Measurements from ENCODE around the gene FBXW11. TPM values are rescaled to one million over a fixed set of nuclear protein-coding genes. Genes with fewer than 3 reads are reported as not detected.

Gene FBXW11
- total and polyA plus RNA-seq, 2 of the 8 experiments (the other 6 are each of a cell fraction or from before 2014, with no cell fraction given) = 45.0 to 75.6 TPM

DNA sequence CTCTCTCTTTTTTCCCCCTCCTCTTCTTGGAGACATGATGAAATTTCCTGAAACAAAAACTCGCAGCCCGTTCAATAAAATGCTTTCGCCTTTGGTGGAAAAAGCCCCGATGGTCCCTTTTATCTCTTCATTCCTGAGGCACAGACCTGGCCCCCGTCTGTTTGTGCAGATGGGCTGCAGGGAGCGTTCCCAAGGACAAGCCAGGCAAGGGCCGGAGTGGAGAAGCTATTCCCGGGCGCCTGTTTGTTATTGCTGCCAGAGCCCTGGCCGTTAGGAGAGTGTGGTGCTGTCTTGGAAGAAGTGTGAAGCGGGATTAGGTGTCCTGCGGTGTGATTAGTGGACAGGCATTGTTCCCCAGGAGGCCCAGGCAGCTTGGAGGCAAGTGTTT is 149.0 kb downstream of the FBXW11 start:
- CTCF ChIA-PET (ENCODE audit: partially characterized antibody) = interaction anchor here (0.7 to 7.1 kb wide), 37 partner anchors 9 to 372 kb away, joined by 3 to 81 read pairs (median 5); no protein-coding TSS in a partner anchor
- TF ChIP-seq, protein P1, sequence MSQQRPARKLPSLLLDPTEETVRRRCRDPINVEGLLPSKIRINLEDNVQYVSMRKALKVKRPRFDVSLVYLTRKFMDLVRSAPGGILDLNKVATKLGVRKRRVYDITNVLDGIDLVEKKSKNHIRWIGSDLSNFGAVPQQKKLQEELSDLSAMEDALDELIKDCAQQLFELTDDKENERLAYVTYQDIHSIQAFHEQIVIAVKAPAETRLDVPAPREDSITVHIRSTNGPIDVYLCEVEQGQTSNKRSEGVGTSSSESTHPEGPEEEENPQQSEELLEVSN (IDR thresholded peaks at IDR 0.05) = 0 out of 2 replicates have a peak, but pooled peaks have one; percentile 31
- TF ChIP-seq TAF1 (IDR thresholded peaks at IDR 0.05; ENCODE audit: low read depth, low read length) (no peak), RAD21 (IDR thresholded peaks at IDR 0.05 in 1 of 2, conservative IDR thresholded peaks at IDR 0.05 in 1 of 2; ENCODE audit: low read depth in 2 of 2, low read length in 2 of 2) (peak in 1 of 2 experiments; percentile 8; a peak in 1 of 4 replicates)
- TF ChIP-seq, protein P2, sequence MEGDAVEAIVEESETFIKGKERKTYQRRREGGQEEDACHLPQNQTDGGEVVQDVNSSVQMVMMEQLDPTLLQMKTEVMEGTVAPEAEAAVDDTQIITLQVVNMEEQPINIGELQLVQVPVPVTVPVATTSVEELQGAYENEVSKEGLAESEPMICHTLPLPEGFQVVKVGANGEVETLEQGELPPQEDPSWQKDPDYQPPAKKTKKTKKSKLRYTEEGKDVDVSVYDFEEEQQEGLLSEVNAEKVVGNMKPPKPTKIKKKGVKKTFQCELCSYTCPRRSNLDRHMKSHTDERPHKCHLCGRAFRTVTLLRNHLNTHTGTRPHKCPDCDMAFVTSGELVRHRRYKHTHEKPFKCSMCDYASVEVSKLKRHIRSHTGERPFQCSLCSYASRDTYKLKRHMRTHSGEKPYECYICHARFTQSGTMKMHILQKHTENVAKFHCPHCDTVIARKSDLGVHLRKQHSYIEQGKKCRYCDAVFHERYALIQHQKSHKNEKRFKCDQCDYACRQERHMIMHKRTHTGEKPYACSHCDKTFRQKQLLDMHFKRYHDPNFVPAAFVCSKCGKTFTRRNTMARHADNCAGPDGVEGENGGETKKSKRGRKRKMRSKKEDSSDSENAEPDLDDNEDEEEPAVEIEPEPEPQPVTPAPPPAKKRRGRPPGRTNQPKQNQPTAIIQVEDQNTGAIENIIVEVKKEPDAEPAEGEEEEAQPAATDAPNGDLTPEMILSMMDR (IDR thresholded peaks at IDR 0.05; ENCODE audit: control extremely low read depth in 1 of 3, insufficient read depth in 1 of 3, low read depth in 1 of 3, low read length in 3 of 3) = no peak
- Histone ChIP-seq H3K4ac (replicated peaks; ENCODE audit: insufficient read length, low read depth, low read length) (no peak overlapping the region), H3K18ac (ENCODE audit: extremely low read depth, low read length) (no peak overlapping the region), H3K79me2 (ENCODE audit: control insufficient read depth in 1 of 2, insufficient read depth in 2 of 2, low read length in 2 of 2) (no peaks in the 10 kb centered on the region), H3K36me3 (ENCODE audit: control insufficient read depth in 2 of 4, insufficient read depth in 4 of 4, low read length in 3 of 4) (peaks cover 0 to 3% (median 1%) of the 10 kb centered on the region in 4 experiments; a peak in 3 of 8 replicates), H3K56ac (replicated peaks; ENCODE audit: insufficient read length, low read depth, low read length) (no peak overlapping the region), H4K91ac (replicated peaks; ENCODE audit: insufficient read length, low read length) (no peak overlapping the region), H2BK12ac (ENCODE audit: low read depth, low read length) (no peak overlapping the region), H4K5ac (ENCODE audit: insufficient read length, low read depth, low read length) (no peak overlapping the region), H4K20me1 (replicated peaks in 1 of 2; ENCODE audit: control insufficient read depth in 1 of 2, insufficient read depth in 2 of 2, low read length in 2 of 2) (peaks cover 0 to 2% of the 10 kb centered on the region in 2 experiments), H3K14ac (ENCODE audit: insufficient read length) (no peak overlapping the region), H3K27me3 (replicated peaks in 1 of 4; ENCODE audit: control insufficient read depth in 3 of 4, extremely low read depth in 1 of 4, insufficient read depth in 3 of 4, low read length in 3 of 4) (no peaks in the 10 kb centered on the region), H3K23ac (ENCODE audit: insufficient read length) (no peak overlapping the region), H3K9ac (replicated peaks in 1 of 4; ENCODE audit: extremely low read depth in 1 of 4, low read depth in 3 of 4, low read length in 3 of 4) (no peak overlapping the region), H3K9me3 (ENCODE audit: insufficient read depth in 2 of 2, low read depth in 1 of 2, low read length in 1 of 2) (no peaks in the 10 kb centered on the region), H3K4me2 (ENCODE audit: insufficient read depth in 1 of 2, low read depth in 2 of 2, low read length in 2 of 2) (no peak overlapping the region), H3K4me3 (ENCODE audit: extremely low read depth in 1 of 4, insufficient read depth in 2 of 4, low read depth in 3 of 4, low read length in 4 of 4) (no peak overlapping the region), H4K8ac (ENCODE audit: extremely low read depth, insufficient read depth, low read length) (no peak overlapping the region), H2AFZ (ENCODE audit: low read length) (no peak overlapping the region), H3K27ac (ENCODE audit: low read depth, low read length) (no peak overlapping the region), H3K79me1 (ENCODE audit: low read depth, low read length) (no peaks in the 10 kb centered on the region), H2AK5ac (ENCODE audit: low read depth, low read length) (no peak overlapping the region), H2BK20ac (ENCODE audit: low read length) (no peak overlapping the region), H3K4me1 (replicated peaks in 1 of 4; ENCODE audit: control insufficient read depth in 3 of 4, insufficient read depth in 4 of 4, low read length in 3 of 4) (peaks cover 0 to 5% (median 2%) of the 10 kb centered on the region in 4 experiments; a peak in 5 of 7 replicates), H2BK120ac (replicated peaks; ENCODE audit: low read depth, low read length) (no peak overlapping the region), H2BK15ac (ENCODE audit: low read length) (no peak overlapping the region), H2BK5ac (ENCODE audit: low read depth, low read length) (no peak overlapping the region), H3K23me2 (ENCODE audit: low read depth, low read length) (no peaks in the 10 kb centered on the region)
- 85% methylated on average over 12 of the region's 12 CpGs; no CpG with 5 or more reads in 1 of the 2 experiments for WGBS, 2 experiments (ENCODE audit: extremely low coverage in 1 of 2, insufficient coverage in 1 of 2, insufficient read length in 1 of 2, insufficient replicate concordance in 2 of 2, low coverage in 1 of 2, low lambda C conversion rate in 2 of 2, missing lambda C conversion rate in 1 of 2)
- POLR2A ChIA-PET (ENCODE audit: partially characterized antibody) = interaction anchor here (1.6 to 1.7 kb wide), 2 partner anchors 234 to 373 kb away, joined by 3 to 4 read pairs; no protein-coding TSS in a partner anchor
- DNase-seq (ENCODE audit: low read depth in 1 of 2, low spot score in 2 of 2) (no peak), FAIRE-seq (no peak)

Measured in H1 (cell line).